ENCODE results near the gene BST1. TPM values are rescaled to one million over a fixed set of nuclear protein-coding genes. Genes with fewer than 3 reads are reported as not detected.

BST1 gene
- total RNA-seq, 1 experiment from 2014 or later: 0.69 TPM

DNA sequence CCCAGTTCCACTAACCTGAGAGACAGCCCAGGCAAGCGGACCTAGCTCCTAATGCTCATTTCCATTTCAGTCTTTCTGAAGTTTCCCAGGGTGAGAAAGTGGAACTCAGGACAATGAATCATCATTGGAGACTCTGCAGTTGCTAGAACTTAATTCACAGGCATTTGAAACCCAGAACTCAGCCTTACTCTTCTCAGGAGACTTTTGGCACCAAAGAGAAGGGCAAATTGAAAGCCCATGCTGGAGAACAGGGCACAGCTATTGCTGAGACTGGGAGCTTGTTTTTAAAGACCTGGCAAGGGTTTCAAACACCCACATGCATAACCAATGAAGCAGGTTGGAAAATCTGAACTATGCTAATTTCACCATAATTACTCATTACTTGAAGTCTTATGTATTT is 36.0 kb downstream of the BST1 start:
- Histone ChIP-seq H3K27me3 (ENCODE audit: low read length) (no peaks in the 10 kb centered on the region), H3F3A (ENCODE audit: low read length, unreplicated experiment) (no peaks in the 10 kb centered on the region), H3K4me2 (ENCODE audit: low read length) (no peak overlapping the region), H4K20me1 (ENCODE audit: low read length) (no peaks in the 10 kb centered on the region), H3K9me3 (ENCODE audit: low read length) (no peaks in the 10 kb centered on the region), H3K9ac (ENCODE audit: low read length) (no peak overlapping the region), H3K36me3 (ENCODE audit: low read depth, low read length) (no peaks in the 10 kb centered on the region), H2AFZ (ENCODE audit: low read length) (no peak overlapping the region), H3K4me1 (ENCODE audit: insufficient read depth, low read length) (no peaks in the 10 kb centered on the region), H3K9me2 (replicated peaks; ENCODE audit: low read length) (no peaks in the 10 kb centered on the region), H3K79me2 (ENCODE audit: low read length) (no peaks in the 10 kb centered on the region), H3K4me3 (ENCODE audit: low read length) (no peak overlapping the region), H3K27ac (ENCODE audit: low read length) (no peak overlapping the region)
- POLR2A ChIA-PET (ENCODE audit: unreplicated experiment): interaction anchor here (0.6 kb wide), 1 partner anchor 57 kb away, joined by 3 read pairs; no protein-coding TSS in a partner anchor
- BruUV-seq (replicated peaks): no TSS peak
- TF ChIP-seq, protein P1, sequence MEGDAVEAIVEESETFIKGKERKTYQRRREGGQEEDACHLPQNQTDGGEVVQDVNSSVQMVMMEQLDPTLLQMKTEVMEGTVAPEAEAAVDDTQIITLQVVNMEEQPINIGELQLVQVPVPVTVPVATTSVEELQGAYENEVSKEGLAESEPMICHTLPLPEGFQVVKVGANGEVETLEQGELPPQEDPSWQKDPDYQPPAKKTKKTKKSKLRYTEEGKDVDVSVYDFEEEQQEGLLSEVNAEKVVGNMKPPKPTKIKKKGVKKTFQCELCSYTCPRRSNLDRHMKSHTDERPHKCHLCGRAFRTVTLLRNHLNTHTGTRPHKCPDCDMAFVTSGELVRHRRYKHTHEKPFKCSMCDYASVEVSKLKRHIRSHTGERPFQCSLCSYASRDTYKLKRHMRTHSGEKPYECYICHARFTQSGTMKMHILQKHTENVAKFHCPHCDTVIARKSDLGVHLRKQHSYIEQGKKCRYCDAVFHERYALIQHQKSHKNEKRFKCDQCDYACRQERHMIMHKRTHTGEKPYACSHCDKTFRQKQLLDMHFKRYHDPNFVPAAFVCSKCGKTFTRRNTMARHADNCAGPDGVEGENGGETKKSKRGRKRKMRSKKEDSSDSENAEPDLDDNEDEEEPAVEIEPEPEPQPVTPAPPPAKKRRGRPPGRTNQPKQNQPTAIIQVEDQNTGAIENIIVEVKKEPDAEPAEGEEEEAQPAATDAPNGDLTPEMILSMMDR (conservative IDR thresholded peaks at IDR 0.05; ENCODE audit: low read depth, low read length): no peak
- intact Hi-C loops (cut with micrococcal nuclease): no loop called here
- DNase-seq (no peak), ATAC-seq (no peak)
- CTCF ChIA-PET: no interaction called here

DNA sequence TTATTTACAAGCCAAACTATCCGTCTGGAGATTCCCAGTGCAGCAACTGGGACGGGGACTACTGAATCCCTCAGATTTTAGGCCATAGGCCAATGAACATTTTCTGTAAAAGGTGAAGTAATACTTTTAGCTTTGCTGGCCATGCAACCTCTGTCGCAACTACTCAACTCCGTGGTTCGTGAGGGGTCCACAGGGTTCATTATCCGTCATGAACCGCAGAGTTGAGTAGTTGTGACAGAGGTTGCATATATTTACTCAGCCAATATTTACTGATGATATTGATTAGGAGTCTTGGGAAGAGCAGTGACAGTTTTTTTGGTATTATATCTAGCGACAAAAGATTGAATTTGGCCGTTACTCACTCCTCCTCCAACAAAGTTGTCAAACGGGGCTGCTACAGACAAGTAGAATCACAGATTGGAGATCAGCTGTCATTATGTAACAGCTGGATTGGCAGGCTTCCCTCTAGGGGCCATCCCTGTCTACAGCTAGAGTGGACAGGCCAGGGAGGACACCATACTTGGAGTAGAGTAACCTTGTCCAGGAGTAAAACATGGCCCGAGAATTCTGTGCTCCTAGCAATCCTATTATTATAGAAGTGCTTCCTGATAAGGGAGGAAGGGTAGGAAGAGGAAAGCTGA is 38.0 kb downstream of the BST1 start:
- no TSS peak for BruUV-seq (replicated peaks)
- H3K9ac ChIP-seq (ENCODE audit: low read length): no peak overlapping the region
- no peaks in the 10 kb centered on the region for H4K20me1 ChIP-seq (ENCODE audit: low read length)
- H2AFZ ChIP-seq (ENCODE audit: low read length): no peak overlapping the region
- no peaks in the 10 kb centered on the region for H3K27me3 ChIP-seq (ENCODE audit: low read length)
- H3K4me1 ChIP-seq (ENCODE audit: insufficient read depth, low read length): no peaks in the 10 kb centered on the region
- no peaks in the 10 kb centered on the region for H3K79me2 ChIP-seq (ENCODE audit: low read length)
- H3K4me2 ChIP-seq (ENCODE audit: low read length): no peak overlapping the region
- DNase-seq: no peak
- H3K27ac ChIP-seq (ENCODE audit: low read length): no peak overlapping the region
- TF ChIP-seq EZH2phosphoT487 (IDR thresholded peaks at IDR 0.05; ENCODE audit: borderline replicate concordance, low read length): no peak
- TF ChIP-seq, protein P1 (conservative IDR thresholded peaks at IDR 0.05; ENCODE audit: low read depth, low read length): no peak
- TF ChIP-seq EZH2 (IDR thresholded peaks at IDR 0.05; ENCODE audit: low read length, unreplicated experiment): no peak
- intact Hi-C loops (cut with micrococcal nuclease): no loop called here
- no peaks in the 10 kb centered on the region for H3K36me3 ChIP-seq (ENCODE audit: low read depth, low read length)
- no peak for ATAC-seq
- POLR2A ChIA-PET (ENCODE audit: unreplicated experiment): no interaction called here
- H3K4me3 ChIP-seq (ENCODE audit: low read length): no peak overlapping the region
- no peaks in the 10 kb centered on the region for H3K9me2 ChIP-seq (replicated peaks; ENCODE audit: low read length)
- H3K9me3 ChIP-seq (ENCODE audit: low read length): no peaks in the 10 kb centered on the region
- CTCF ChIA-PET: no interaction called here
- H3F3A ChIP-seq (ENCODE audit: low read length, unreplicated experiment): no peaks in the 10 kb centered on the region

DNA sequence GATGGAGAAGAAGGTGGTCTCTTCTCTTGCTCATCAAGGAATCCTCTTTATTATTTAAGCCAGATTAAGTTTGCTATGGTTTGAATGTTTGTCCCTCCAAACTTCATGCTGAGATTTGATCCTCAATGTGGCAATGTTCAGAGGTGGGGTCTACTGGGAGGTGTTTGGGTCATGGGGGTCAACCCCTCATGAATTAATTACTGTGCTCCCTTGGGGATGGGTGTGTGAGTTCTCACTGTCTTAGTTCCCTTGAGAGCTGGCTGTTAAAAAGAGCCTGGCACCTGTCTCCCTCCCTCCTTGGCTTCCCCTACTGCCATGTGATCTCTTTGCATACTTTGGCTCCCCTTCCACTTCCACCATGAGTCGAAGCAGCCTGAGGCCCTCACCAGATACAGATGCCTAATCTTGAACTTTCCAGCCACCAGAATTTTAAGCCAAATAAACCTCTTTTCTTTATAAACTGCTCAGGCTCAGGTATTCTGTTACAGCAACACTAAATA is 39.3 kb downstream of the BST1 start:
- ChIA-PET CTCF (no interaction called here), POLR2A (ENCODE audit: unreplicated experiment) (no interaction called here)
- TF ChIP-seq, protein P1 (conservative IDR thresholded peaks at IDR 0.05; ENCODE audit: low read depth, low read length): no peak
- TF ChIP-seq EZH2phosphoT487 (IDR thresholded peaks at IDR 0.05; ENCODE audit: borderline replicate concordance, low read length) (no peak), EZH2 (IDR thresholded peaks at IDR 0.05; ENCODE audit: low read length, unreplicated experiment) (no peak)
- H3K79me2 ChIP-seq (ENCODE audit: low read length): no peaks in the 10 kb centered on the region
- no peak overlapping the region for H2AFZ ChIP-seq (ENCODE audit: low read length)
- H3K9ac ChIP-seq (ENCODE audit: low read length): no peak overlapping the region
- no peaks in the 10 kb centered on the region for H3K9me2 ChIP-seq (replicated peaks; ENCODE audit: low read length)
- H3F3A ChIP-seq (ENCODE audit: low read length, unreplicated experiment): no peaks in the 10 kb centered on the region
- intact Hi-C loops (cut with micrococcal nuclease): no loop called here
- no peaks in the 10 kb centered on the region for H3K4me1 ChIP-seq (ENCODE audit: insufficient read depth, low read length)
- no peaks in the 10 kb centered on the region for H4K20me1 ChIP-seq (ENCODE audit: low read length)
- ATAC-seq (no peak), DNase-seq (no peak)
- H3K9me3 ChIP-seq (ENCODE audit: low read length): no peaks in the 10 kb centered on the region
- no peaks in the 10 kb centered on the region for H3K36me3 ChIP-seq (ENCODE audit: low read depth, low read length)
- no peak overlapping the region for H3K27ac ChIP-seq (ENCODE audit: low read length)
- BruUV-seq (replicated peaks): no TSS peak
- no peak overlapping the region for H3K4me2 ChIP-seq (ENCODE audit: low read length)
- no peak overlapping the region for H3K4me3 ChIP-seq (ENCODE audit: low read length)
- H3K27me3 ChIP-seq (ENCODE audit: low read length): no peaks in the 10 kb centered on the region
